ENCODE data around the gene MPP4. TPM values are rescaled to one million over a fixed set of nuclear protein-coding genes. Genes with fewer than 3 reads are reported as not detected.

The MPP4 gene, protein sequence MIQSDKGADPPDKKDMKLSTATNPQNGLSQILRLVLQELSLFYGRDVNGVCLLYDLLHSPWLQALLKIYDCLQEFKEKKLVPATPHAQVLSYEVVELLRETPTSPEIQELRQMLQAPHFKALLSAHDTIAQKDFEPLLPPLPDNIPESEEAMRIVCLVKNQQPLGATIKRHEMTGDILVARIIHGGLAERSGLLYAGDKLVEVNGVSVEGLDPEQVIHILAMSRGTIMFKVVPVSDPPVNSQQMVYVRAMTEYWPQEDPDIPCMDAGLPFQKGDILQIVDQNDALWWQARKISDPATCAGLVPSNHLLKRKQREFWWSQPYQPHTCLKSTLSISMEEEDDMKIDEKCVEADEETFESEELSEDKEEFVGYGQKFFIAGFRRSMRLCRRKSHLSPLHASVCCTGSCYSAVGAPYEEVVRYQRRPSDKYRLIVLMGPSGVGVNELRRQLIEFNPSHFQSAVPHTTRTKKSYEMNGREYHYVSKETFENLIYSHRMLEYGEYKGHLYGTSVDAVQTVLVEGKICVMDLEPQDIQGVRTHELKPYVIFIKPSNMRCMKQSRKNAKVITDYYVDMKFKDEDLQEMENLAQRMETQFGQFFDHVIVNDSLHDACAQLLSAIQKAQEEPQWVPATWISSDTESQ
- total RNA-seq: not detected

DNA sequence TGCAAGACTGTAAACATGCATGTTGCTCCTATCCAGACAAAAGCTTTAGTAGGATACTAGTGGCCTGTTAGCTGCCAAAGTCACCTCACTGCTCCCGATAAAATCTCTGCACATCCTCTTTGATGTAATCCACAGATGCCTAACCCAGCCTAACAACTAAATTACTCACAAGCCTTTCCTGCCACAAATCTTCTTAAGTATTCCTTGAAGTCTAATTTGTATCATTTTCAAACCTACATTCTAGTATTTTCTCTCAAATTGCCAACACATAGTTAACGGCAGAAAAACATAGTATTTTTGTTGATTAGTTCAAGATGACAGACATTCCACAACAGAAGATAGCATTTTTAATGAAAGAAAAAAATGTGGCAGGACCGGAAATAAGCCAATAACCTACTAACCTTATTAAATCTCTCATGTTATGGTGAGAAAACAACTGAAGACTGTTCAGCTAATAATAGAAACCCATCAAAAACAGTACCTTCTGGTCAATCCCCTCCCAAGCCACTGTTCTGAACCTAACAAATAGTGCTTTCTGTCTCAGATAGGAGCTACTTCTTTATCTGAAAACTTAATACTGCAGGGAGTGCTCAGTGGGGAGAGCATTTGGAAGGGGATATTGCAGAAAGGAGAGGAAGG lies at the start of gene MPP4:
MPP4 (minus strand) TSS at position 57 of the 639 bp plus-strand sequence. CDS start 4,690 bp downstream, outside the sequence.
- Histone ChIP-seq H3K9ac (ENCODE audit: low read depth in 2 of 2, low read length in 2 of 2) (no peak within 1 kb of the TSS), H3K36me3 (no peaks in the 10 kb centered on the region), H3K4me1 (no peaks in the 10 kb centered on the region), H3K4me3 (no peak within 1 kb of the TSS), H3K27me3 (no peaks in the 10 kb centered on the region), H3K27ac (no peak within 1 kb of the TSS), H3K9me3 (no peaks in the 10 kb centered on the region)
- DNase-seq: no peak
- TF ChIP-seq, protein P1, sequence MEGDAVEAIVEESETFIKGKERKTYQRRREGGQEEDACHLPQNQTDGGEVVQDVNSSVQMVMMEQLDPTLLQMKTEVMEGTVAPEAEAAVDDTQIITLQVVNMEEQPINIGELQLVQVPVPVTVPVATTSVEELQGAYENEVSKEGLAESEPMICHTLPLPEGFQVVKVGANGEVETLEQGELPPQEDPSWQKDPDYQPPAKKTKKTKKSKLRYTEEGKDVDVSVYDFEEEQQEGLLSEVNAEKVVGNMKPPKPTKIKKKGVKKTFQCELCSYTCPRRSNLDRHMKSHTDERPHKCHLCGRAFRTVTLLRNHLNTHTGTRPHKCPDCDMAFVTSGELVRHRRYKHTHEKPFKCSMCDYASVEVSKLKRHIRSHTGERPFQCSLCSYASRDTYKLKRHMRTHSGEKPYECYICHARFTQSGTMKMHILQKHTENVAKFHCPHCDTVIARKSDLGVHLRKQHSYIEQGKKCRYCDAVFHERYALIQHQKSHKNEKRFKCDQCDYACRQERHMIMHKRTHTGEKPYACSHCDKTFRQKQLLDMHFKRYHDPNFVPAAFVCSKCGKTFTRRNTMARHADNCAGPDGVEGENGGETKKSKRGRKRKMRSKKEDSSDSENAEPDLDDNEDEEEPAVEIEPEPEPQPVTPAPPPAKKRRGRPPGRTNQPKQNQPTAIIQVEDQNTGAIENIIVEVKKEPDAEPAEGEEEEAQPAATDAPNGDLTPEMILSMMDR (IDR thresholded peaks at IDR 0.05): no peak
- intact Hi-C loops (cut with DNase I): no loop called here

DNA sequence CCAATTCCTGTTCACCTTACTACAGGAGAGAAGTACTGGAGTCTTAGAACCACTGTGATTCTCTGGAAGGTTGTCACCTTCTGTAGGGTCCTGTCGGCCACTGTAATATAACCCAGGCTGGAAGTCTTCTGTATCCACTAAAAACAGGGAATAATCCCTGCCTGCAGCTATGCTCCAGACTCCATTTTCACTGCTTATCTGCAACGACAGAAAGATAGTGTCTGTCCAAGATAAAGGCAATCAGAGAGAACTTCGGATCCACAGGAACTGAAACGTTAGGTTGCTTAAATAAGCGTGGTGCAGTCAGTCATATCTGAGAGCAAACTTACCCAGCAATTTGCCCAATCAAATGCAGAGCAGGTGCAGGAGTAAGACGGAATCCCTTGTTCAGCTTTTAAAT lies 48.1 kb upstream of the MPP4 start:
- no peak overlapping the region for H3K27ac ChIP-seq
- H3K36me3 ChIP-seq: no peaks in the 10 kb centered on the region
- no peaks in the 10 kb centered on the region for H3K27me3 ChIP-seq
- H3K9ac ChIP-seq (ENCODE audit: low read depth in 2 of 2, low read length in 2 of 2): no peak overlapping the region
- no peaks in the 10 kb centered on the region for H3K4me1 ChIP-seq
- TF ChIP-seq, protein P1 (IDR thresholded peaks at IDR 0.05): no peak
- H3K4me3 ChIP-seq: no peak overlapping the region
- intact Hi-C loops (cut with DNase I): no loop called here
- no peaks in the 10 kb centered on the region for H3K9me3 ChIP-seq
- DNase-seq: no peak

DNA sequence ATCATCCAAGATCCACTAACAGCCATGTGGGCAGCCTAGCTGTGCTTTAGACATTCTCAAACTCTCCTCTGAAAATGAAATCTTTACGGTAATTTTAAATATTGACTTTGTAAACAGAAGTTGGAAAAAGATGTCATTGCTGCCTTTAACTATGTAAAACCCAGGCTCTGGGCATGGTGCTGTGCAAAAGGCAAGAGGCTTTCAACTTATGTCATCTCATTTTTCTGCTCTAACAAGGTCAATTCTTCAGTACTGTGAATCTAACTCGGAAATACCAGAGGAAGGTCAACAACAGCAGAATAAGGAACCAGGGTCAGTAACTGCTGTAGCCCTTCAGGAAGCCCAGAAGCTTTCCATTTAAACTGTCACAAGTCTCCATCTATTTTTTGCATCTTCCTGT lies 37.0 kb upstream of the MPP4 start:
- H3K9ac ChIP-seq (ENCODE audit: low read depth in 2 of 2, low read length in 2 of 2): no peak overlapping the region
- no peaks in the 10 kb centered on the region for H3K27me3 ChIP-seq
- H3K36me3 ChIP-seq: no peaks in the 10 kb centered on the region
- intact Hi-C loops (cut with DNase I): no loop called here
- DNase-seq: no peak
- no peaks in the 10 kb centered on the region for H3K4me1 ChIP-seq
- H3K4me3 ChIP-seq: no peak overlapping the region
- TF ChIP-seq, protein P1 (IDR thresholded peaks at IDR 0.05): no peak
- H3K27ac ChIP-seq: no peak overlapping the region
- no peaks in the 10 kb centered on the region for H3K9me3 ChIP-seq

DNA sequence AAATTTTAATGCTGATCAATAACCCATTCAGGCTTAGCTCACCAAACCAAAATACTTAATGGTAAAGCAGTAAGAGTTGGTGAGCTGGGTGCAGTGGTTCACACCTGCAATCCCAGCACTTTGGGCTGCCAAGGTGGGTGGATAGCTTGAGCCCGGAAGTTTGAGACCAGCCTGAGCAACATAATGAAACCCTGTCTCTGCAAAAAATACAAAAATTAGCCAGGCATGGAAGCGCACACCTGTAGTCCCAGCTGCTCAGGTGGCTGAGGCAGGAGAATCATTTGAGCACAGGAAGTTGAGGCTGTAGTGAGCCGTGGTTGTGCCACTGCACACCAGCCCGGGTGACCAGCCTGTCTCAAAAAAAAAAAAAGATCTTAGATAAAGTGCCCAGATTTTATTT lies 35.7 kb upstream of the MPP4 start:
- H3K36me3 ChIP-seq: no peaks in the 10 kb centered on the region
- H3K9ac ChIP-seq (ENCODE audit: low read depth in 2 of 2, low read length in 2 of 2): no peak overlapping the region
- DNase-seq: no peak
- TF ChIP-seq, protein P1 (IDR thresholded peaks at IDR 0.05): no peak
- H3K27ac ChIP-seq: no peak overlapping the region
- intact Hi-C loops (cut with DNase I): no loop called here
- H3K4me1 ChIP-seq: no peaks in the 10 kb centered on the region
- H3K27me3 ChIP-seq: no peaks in the 10 kb centered on the region
- H3K4me3 ChIP-seq: no peak overlapping the region
- no peaks in the 10 kb centered on the region for H3K9me3 ChIP-seq

DNA sequence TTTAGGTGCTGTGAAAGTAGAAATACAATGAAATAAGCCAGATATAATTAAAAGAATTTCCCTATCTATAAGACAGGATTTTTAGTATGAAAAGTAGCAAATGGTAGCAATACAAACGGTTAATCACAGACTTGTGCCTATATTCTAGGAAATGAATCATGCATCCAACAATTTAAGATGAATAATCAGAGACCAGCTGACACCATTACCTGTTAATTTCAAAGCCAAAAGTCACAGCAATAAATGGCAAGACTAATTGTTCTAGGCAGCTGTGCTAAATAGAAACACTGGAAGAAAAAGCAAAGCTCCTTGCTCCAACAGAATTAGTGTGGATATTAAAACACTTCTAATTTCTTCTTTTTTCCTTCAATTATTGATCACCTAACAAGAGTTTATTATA lies 35.1 kb upstream of the MPP4 start:
- Histone ChIP-seq H3K4me1 (no peaks in the 10 kb centered on the region), H3K27ac (no peak overlapping the region), H3K27me3 (no peaks in the 10 kb centered on the region), H3K9me3 (no peaks in the 10 kb centered on the region), H3K36me3 (no peaks in the 10 kb centered on the region), H3K9ac (ENCODE audit: low read depth in 2 of 2, low read length in 2 of 2) (no peak overlapping the region), H3K4me3 (no peak overlapping the region)
- TF ChIP-seq, protein P1 (IDR thresholded peaks at IDR 0.05): no peak
- DNase-seq: no peak
- intact Hi-C loops (cut with DNase I): no loop called here
